ENCODE results near the gene YWHAG.
"Not testable (repeated sequence)": the region's sequence is repeated elsewhere in the genome, so short reads cannot be mapped to it uniquely, and the experiment has no call there.

Gene YWHAG

DNA sequence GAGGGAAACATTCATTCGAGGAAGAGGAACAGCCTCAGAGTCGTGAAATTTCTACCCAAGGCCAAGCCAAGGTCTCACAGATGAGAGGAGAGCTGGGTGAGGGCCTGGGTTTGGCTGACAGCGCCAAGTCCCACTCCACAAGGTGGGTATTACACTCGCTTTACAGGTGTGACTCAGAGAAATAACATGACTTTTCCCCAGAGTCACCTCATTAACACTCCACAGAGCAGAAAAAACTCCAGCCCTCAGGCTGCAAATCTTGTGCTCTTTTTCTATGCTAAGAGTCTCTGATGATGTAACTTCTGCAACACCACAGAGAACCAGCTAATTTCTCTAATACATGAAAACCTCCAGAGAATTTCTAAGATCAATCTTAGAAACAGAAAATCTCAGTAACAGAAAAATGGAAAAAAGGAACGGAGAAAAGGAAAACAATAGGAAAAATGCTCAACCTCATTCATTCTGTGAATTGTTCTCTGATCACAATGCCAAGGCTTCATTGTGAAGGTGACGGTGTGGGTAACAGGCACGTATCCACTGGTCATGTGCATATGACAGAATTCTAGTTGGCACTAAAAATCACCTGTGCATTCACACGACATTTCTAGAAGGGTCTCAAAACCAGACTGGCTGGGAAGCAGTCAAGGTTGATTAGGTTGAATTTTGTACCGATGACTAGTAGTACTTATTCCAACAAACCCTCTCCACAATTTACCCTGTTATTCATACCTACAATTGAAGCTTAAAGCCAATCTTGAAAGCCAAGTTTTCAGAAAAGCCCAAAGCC is 20.3 kb downstream of the YWHAG start:
- no peak overlapping the region for H3K4me3 ChIP-seq (ENCODE audit: low read depth, low read length)
- TF ChIP-seq, protein P1, sequence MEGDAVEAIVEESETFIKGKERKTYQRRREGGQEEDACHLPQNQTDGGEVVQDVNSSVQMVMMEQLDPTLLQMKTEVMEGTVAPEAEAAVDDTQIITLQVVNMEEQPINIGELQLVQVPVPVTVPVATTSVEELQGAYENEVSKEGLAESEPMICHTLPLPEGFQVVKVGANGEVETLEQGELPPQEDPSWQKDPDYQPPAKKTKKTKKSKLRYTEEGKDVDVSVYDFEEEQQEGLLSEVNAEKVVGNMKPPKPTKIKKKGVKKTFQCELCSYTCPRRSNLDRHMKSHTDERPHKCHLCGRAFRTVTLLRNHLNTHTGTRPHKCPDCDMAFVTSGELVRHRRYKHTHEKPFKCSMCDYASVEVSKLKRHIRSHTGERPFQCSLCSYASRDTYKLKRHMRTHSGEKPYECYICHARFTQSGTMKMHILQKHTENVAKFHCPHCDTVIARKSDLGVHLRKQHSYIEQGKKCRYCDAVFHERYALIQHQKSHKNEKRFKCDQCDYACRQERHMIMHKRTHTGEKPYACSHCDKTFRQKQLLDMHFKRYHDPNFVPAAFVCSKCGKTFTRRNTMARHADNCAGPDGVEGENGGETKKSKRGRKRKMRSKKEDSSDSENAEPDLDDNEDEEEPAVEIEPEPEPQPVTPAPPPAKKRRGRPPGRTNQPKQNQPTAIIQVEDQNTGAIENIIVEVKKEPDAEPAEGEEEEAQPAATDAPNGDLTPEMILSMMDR (IDR thresholded peaks at IDR 0.05; ENCODE audit: borderline replicate concordance, insufficient read depth, low read depth, low read length) = no peak

DNA sequence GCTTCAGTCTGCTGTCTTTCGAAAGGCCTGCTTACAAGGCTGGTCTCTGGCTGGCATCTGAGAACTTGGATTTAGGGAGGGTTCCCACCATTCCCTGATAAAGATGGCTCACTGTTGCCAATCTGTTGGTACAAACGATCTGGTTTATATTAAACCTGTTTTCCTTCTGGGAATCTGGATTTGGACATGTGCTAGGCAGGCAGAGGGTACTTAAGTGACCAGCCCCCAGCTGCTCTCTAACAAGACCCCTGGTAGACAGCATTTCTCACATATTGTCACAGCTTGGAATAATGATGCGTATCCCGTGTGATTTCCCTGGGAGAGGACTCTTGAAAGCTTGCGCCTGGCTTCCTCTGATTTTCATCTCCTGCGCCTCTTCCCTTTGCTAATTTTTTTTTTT is 21.6 kb downstream of the YWHAG start:
- H3K4me3 ChIP-seq (ENCODE audit: low read depth, low read length) = no peak overlapping the region
- TF ChIP-seq, protein P1 (IDR thresholded peaks at IDR 0.05; ENCODE audit: borderline replicate concordance, insufficient read depth, low read depth, low read length) = no peak

DNA sequence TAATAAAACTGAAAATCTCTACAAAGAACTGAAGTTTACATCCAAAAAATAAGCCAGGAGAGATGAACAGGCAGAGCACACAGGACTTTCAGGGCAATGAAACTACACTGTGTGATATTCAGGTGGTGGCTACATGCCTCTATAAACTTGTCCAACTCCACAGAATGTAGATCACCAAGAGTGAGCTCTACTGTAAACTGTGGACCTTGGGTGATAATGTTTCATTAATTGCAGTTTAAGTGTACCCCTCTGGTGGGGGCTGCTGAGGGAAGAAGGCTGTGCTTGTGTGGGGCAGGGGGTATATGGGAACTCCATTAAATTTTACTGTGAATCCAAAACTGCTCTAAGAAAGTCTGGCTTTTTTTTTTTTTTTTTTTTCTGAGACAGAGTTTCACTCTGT is 22.7 kb downstream of the YWHAG start:
- TF ChIP-seq, protein P1 (IDR thresholded peaks at IDR 0.05; ENCODE audit: borderline replicate concordance, insufficient read depth, low read depth, low read length) = no peak
- no peak overlapping the region for H3K4me3 ChIP-seq (ENCODE audit: low read depth, low read length)

DNA sequence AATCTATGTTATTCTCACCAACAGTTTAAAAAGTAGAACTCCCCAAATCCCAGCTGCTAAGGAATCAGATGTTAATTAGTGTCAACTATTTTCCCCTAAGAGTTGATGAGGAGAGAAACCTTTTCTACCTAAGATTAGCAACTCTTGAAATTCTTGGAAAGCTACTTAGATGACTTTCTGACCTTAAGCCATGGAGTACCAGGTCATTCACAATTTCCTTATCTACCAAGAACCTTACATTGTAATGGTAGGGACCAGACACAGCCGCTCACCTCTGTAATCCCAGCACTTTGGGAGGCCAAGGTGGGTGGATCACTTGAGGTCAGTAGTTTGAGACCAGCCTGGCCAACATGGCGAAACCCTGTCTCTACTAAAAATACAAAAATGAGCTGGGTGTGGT is 23.4 kb downstream of the YWHAG start:
- not testable (repeated sequence) for H3K4me3 ChIP-seq (ENCODE audit: low read depth, low read length)

DNA sequence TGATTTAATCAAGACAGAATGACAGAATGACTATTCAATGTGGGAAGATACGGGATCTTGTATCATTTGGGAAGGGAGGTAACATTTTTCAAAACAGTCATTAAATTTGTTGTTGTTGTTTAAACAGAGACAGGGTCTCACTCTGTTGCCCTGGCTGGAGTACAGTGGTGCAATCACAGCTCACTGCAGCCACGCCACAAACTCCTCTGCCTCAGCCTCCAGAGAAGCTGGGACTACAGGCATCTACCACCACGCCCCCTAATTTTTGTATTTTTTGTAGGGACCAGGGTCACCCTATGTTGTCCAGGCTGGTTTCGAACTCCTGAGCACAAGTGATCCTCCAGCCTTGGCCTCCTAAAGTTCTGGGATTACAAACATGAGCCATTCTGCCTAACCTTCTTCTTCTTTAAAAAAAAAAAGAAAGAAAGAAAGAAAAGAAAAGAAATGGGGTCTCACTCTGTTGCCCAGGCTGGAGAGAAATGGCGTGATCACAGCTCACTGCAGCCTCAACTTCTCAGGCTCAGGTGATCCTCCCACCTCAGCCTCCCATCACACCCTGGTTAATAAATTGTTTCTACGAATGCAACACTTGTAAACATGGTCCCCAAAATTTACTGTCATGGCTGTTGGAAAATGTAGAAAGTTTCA is 24.3 kb downstream of the YWHAG start:
- TF ChIP-seq, protein P1 (IDR thresholded peaks at IDR 0.05; ENCODE audit: borderline replicate concordance, insufficient read depth, low read depth, low read length) = no peak

DNA sequence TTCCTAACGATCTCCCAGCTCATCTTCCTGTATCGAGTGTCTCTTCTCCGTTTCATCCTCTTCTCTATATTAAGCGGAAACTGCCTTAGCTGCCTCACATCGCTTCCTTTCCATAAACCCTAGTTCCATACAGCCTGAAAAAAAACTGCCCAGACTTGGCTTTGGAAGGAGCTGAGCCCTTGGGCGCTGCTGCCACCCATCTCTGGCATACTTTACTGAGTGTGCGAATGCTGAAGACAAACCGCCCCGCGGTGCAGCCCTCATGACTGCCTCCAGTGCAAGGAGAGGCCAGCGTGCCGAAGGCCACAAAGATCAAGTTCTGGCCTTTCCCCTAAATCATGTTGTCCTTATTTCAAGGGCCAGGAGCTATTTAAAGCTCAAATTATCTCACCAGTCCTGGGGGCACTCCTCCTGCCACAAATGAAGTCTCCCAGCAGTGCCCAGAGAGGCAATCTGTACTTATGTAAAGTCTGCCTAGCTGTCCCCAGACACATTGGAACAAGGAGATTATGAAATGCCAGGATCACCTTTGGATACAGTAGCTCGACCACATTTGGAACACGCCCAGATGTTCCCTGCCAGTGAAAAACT is 25.2 kb downstream of the YWHAG start:
- TF ChIP-seq, protein P1 (IDR thresholded peaks at IDR 0.05; ENCODE audit: borderline replicate concordance, insufficient read depth, low read depth, low read length) = no peak
- no peak overlapping the region for H3K4me3 ChIP-seq (ENCODE audit: low read depth, low read length)

More for the DNA sequence above, 24.3 kb downstream of the YWHAG start:
- H3K4me3 ChIP-seq (ENCODE audit: low read depth, low read length) = no peak overlapping the region

DNA sequence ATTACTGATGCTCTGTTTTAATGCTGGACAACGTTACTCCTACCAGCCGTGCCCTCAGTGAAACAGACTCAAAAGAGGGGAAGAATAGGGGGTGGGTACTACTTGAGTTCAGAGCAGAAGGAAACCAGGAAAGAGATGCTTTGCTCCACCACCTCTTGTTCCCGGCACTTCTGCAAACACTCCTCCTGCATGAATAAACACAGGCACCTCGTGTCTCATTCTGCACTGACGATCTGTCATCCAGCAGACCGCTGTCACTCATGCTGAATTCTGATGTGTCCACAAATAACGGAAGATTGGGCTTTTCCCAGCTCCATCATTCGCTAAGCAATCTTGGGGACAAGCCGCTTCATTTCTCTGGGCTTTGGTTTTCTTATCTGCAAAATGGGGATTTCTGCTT is 26.7 kb downstream of the YWHAG start:
- H3K4me3 ChIP-seq (ENCODE audit: low read depth, low read length) = no peak overlapping the region
- TF ChIP-seq, protein P1 (IDR thresholded peaks at IDR 0.05; ENCODE audit: borderline replicate concordance, insufficient read depth, low read depth, low read length) = no peak
